GM21367 (cell line): ENCODE data around the gene ADM.
"Not testable (repeated sequence)": the region's sequence is repeated elsewhere in the genome, so short reads cannot be mapped to it uniquely, and the experiment has no call there.

Experiments used
- ATAC-seq: cut with Tn5 transposase; IDR thresholded peaks from one replicate; pipeline ENCODE4 v1.9.1; 2021; ENCODE audit not compliant: unreplicated experiment

ADM gene, protein sequence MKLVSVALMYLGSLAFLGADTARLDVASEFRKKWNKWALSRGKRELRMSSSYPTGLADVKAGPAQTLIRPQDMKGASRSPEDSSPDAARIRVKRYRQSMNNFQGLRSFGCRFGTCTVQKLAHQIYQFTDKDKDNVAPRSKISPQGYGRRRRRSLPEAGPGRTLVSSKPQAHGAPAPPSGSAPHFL

DNA sequence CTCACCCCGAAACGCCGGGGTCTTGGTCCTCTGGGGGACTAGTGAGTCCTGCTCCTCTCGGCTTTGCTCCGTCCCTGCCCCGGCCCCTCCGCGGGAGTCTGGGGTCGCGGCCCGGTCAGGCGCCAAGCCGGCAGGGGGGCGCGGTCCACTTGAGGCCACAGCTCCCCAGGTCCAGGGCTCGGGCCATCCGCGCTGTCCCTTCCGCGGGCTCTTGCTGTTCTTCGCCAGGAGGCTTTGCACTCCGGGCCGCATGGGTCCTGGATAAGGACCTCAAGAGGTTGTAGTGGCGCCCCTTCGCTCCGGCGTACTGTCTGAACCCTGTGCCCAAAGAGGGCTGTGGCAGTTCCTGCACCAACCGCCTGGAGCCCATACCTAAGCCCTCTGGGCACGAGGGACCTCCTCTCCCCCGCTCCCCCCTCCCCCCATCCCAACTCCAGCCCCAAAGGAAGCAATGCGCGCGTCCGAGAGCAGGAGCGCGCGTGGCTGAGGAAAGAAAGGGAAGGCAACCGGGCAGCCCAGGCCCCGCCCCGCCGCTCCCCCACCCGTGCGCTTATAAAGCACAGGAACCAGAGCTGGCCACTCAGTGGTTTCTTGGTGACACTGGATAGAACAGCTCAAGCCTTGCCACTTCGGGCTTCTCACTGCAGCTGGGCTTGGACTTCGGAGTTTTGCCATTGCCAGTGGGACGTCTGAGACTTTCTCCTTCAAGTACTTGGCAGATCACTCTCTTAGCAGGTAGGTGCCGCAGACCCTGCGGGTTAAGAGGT, at the start of gene ADM:
Gene ADM (plus strand): TSS at position 579 of the 767 bp plus-strand sequence. CDS start 628 bp downstream, outside the sequence.
- no peak for ATAC-seq

DNA sequence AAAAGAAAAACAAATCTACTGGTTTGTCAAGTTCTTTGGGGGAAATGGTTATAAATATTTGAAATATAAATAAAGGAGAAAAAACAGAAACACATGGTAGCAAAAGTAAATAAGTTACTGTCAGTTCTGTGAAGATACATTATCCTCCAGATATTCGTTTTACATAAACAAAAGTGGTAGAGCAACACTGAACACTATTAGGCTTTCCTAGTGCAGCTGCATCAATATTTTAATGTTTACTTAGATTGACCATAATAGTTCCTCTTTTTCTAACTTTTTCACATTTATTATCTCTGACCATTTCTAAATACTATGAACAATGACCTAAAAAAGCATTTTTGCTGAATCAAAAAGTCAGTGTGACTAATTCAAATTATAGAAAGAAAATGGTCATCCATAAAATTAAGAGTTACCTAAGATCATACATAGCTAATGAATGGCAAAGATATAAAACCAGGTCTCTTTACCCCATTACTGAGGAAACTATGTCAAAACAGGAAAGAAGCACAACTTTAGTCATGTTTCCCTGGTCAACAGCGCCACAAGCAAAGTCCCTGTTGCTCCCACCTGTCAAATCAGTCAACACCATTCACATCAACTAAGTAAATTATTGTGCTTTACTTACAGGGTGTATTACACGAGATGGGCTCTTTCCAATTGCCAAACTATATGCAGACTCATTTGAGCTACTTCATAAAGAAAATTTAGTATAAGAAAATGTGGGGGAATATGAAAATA, 49.3 kb upstream of the ADM start:
- ATAC-seq: no peak

DNA sequence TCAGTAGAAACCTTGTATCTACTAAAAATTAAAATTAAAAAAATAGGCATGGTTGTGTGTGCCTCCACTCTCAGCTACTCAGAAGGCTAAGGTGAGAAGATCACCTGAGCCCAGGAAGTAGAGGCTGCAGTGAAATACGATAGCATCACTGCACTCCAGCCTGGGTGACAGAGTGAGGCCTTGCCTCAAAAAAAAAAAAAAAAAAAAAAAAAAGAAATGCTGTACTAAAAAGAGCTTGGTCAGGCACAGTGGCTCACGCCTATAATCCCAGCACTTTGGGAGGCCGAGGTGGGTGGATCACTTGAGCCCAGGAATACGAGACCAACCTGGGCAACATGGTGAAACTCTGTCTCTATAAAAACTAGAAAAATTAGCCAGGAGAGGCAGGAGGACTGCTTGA, 47.4 kb upstream of the ADM start:
- ATAC-seq: no peak

DNA sequence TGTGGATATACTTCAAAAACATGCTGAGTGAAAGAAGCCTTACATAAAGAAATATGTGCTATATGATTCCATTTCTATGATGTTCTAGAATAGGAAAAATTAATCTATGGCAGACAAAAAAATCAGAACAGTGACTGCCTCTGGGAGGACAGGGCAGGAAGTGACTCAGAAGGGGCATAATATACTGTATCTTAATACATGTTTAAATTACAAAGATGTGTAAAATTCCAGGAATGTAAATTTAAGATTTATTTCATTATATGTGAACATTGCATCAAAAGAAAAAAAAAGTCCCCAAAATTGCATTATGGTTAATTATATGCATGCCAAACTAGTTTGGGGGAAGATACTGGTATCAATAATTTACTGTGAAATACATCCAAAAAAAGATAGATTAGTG, 43.1 kb upstream of the ADM start:
- no peak for ATAC-seq

DNA sequence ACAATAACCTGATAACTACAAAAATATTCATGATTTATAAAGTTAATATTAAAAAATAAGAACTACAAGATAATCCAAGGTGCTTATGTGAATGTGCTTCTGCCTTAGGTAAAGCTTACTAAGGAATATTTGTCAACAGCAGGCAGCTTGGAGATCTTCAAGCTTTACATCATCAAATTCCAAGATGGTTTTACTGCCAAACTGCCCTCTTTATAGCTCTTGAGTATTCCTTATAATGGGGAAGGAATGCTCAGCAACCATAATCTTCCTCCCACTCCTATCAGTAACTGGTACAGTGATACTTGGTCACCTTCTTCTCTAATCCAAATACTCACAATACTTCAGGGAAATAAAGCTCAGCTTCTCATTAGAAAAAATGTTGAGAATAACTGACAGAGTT, 40.9 kb upstream of the ADM start:
- no peak for ATAC-seq

DNA sequence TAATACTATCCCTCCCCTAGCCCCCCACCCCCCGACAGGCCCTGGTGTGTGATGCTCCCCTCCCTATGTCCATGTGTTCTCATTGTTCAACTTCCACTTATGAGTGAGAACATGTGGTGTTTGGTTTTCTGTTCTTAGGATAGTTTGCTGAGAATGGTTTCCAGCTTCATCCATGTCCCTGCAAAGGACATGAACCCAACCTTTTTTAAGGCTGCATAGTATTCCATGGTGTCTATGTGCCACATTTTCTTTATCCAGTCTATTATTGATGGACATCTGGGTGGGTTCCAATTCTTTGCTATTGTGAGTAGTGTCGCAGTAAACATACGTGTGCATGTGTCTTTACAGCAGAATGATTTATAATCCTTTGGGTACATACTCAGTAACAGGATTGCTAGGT, 40.2 kb upstream of the ADM start:
- not testable (repeated sequence) for ATAC-seq

DNA sequence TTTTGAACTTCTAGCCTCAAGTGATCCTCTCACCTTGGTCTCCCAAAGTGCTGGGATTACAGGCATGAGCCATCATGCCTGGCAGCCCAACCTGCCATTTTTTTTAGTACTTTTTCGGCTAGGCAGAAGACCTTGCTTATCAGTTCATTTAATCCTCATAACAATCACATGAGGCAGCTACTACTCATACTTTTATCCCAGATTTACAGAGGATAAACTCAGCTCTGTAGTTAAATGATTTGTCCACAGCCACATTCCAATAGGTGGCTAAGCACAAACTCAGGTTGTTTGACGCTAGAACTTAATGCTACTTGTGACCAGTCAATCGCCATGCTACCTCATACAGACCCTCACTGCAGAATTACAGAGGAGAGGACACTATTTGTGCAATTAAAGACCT, 38.9 kb upstream of the ADM start:
- ATAC-seq: no peak

DNA sequence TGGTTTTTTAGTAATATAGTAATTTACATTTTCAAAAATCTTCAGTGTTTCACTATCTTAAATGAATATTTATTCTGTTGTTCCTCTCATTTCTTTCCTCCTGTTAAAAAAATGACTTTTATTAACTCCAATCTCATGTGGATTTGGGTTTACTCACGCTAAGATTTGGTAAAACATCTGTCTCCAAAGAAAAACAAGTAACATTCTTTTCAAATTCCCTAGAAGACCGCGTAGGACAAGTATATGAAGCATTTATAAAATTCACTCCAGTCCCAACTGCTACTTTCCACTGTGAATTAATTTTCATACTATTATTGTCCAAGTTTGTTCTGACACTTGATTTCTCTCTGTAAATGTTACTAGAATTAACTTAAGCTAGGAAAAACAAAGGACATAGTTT, 37.1 kb upstream of the ADM start:
- ATAC-seq: no peak

DNA sequence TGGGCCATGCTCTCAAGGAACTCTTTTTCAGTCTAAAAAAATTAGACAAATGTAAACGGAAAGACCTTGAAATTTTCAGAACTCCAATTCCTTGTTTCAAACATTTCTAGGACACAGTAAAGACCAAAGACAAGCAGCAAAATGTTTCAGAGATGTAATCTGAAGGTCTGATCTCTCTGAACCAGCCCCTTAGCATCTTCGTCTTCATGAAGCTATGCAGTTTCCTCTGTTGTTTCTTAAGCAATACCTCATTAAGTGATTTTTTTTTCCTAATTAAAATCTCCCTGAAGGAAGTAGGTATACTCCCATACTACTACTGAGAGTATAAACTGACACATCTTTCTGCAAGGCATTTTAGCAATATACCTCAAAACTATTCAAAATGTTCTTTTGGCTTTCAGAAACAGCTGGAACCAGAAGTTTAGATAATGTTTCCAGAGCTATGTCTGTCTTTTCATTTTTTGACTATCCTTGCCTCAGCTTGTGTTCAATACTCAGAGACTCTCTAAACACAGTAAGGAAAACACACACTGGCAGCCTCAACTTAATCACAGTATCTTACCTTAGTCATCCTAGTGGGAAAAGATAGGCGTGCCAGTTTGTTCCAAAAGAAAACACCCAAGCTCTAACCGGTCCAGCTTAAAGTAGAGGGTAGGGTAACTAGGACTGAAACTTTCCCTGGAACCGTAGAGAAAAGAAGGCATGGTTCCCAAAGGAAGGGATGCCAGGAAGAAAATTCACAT, 36.0 kb upstream of the ADM start:
- ATAC-seq: no peak

DNA sequence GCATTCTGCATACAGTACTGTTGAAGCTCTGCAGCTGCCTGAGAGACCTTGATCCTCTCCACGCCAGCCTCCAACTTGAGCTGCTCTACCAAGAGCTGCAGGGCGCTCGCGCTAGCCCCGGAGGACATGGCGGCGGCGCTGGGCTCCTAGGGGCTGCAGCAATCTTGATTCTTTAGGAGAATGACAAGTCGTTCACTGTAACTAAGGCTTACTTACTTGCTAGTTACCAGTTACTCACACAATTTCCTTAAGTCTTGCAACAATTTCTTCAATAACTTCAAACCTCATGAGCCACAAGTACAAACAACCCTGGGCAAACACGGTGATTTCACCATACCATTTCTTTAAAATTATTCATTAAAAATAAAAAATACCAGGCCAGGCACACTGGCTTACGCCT, 32.7 kb upstream of the ADM start:
- ATAC-seq: no peak

DNA sequence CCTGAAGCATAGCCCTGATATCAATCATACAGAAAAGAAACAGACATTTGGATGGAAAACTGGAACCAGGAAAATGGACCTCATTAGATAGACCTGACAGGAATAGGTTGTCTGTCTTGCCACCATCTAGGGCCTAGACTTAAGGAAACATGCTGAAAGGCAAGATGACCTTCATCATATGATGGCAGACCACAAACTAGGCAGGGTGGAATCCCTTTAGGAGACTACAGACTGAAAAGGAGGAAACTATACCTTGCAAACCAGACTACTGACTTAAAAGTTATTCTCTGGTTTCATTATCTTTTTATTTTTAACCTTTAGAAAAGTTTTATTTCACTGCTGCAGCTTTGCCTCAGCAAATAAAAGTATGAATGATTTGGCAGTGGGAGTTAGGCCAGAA, 31.1 kb upstream of the ADM start:
- ATAC-seq: no peak

DNA sequence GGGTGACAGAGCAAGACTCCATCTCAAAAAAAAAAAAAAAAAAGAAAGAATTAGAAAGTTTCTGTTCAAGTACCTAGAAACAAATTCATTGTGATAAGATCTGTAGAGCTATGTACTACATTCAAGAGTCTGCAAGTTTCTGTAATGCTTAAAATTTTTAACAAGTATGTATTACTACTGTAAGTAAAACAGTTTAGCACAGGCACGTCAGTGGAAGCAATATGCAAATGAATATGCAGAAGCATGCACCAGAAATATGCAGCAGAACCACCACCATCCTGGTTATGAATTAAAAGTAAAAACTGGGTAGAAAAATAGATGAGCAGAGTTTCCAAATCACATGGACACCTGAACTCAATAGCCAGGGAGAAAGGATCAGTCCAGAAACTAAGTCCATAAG, 30.1 kb upstream of the ADM start:
- ATAC-seq: no peak

DNA sequence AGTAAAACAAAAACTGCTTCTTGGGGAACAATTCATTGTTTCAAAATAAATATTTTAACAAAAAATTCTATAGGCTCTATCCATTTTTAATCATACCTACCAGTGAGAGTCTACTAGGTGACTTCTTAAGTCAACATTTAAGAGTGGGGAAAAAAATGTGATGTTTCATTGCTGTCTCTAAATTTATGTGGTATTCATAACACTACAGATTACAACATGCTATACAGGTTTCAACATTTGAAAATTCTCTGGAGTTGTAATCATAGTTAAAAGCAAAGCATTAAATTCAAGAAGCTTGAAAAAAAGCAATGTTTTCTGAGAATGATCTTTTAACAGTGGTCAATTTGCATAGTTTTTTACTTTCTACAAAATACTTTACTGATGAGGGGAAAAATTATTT, 29.2 kb upstream of the ADM start:
- no peak for ATAC-seq

DNA sequence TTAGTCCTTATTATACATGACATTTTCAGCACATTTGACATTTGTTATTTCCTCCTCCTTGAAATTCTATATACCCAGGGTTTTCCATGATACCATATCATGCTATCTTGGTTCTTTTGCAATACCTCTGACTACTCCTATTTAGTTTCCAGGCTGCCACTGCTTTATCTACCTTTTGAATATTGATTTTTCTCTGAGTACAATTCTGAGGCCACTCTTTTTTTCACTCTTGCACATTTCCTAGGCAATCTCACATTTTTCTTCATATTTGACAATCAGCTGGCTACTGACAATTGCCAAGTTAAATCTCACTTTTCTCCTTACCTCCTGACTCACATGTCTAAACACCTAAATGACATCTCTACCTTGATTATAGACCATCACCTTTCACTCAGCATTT, 22.8 kb upstream of the ADM start:
- ATAC-seq: no peak

DNA sequence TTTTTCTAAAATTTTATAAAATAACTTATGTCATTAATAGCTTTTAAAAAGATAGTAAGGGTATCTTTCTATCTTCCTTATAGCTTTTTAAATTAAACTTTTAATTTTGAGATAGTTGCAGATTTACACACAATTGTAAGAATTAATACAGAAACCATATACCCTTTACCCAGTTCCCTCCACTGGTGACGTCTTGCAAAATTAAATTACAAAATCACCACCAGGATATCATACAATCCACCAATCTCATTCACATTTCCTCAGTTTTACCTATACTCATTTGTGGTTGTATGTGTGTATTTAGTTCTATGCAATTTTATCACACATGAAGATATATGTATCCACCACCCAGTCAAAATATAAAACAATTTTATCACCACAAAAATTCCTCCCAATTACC, 20.9 kb upstream of the ADM start:
- no peak for ATAC-seq

DNA sequence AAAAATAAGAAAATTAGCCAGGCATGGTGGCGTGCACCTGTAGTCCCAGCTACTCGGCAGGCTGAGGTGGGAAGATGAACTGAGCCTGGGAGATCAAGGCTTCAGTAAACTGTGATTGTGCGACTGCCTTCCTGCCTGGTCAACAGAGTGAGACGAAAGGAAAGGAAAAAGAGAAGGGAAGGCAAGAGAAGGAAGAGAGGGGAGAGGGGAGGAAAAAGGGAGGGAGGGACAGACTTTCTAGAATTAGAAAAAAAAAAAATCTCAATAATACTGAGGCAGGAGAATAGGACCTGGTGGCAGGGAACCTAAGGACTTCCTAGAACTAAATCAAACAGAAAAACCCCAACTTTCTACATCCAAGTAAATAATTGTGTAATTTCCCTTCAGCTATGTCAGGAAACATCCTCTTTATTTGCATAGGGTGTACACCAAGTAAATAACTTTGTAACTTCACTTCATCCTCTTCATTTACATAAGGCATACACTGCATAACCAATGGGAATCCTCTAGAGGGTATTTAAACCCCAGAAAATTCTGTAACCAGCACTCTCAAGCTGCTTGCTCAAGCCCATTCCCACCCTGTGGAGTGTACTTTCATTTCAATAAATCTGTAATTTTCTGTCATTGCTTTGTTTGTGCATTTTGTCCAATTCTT, 19.6 kb upstream of the ADM start:
- ATAC-seq: no peak

DNA sequence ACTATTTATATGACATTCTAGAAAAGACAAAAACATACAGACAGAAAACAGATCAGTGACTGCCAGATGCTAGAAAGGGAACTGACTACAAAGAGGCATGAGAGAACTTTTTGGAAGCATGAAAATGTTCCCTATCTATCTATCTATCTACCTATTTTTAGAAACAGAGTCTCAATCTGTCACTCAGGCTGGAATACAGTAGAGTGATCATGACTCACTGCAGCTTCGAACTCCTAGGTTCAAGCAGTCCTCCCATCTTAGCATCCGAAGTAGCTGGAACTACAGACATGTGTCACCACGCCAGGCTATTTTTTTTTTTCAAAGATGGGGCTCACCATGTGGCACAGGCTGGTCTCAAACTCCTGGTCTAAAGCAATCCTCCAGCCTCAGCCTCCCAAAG, 17.7 kb upstream of the ADM start:
- ATAC-seq: no peak

DNA sequence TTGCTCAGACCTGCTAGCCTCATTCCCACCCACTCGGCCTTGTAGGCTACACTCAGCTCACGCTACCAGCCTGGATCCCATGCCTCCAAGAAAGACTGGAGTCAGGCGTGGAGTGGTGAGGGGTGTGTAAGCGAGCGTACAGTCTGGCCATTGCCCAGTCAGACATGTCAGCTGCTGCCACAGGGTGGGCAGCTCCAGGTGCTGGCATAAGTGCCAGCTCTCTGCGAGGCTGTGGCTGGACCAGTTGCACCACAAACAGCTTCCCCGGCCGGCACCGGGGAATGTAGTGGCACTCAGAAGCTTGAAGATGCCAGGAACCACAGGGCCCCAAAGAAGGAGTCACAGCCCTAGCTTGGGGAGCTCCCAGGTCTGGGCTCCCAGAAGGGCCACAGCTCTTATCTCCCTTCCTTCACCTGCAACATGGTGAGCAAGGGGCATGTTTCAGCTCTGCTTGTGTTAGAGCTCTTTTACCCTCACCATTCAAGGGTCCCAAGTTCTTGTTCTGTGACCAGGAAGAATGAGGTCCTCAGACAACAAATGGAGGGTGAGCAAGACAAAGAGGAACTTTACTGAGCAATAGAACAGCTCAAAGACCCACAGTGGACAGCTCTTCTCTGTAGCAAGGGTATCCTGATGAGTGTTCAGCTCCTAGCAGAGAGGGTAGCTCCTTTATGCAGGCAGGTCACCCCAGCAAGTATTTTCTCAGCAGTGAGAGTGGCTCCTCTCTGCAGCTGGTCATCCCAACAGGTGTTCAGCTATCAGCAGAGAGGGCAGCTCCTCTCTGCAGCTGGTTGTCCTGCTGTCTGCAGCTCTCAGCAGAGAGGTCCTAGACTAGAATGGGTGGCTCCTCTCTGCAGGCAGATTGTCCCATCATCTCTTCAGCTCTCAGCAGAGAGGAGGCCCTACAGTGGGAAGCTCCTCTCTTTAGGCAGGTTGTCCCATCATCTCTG, 16.8 kb upstream of the ADM start:
- no peak for ATAC-seq

DNA sequence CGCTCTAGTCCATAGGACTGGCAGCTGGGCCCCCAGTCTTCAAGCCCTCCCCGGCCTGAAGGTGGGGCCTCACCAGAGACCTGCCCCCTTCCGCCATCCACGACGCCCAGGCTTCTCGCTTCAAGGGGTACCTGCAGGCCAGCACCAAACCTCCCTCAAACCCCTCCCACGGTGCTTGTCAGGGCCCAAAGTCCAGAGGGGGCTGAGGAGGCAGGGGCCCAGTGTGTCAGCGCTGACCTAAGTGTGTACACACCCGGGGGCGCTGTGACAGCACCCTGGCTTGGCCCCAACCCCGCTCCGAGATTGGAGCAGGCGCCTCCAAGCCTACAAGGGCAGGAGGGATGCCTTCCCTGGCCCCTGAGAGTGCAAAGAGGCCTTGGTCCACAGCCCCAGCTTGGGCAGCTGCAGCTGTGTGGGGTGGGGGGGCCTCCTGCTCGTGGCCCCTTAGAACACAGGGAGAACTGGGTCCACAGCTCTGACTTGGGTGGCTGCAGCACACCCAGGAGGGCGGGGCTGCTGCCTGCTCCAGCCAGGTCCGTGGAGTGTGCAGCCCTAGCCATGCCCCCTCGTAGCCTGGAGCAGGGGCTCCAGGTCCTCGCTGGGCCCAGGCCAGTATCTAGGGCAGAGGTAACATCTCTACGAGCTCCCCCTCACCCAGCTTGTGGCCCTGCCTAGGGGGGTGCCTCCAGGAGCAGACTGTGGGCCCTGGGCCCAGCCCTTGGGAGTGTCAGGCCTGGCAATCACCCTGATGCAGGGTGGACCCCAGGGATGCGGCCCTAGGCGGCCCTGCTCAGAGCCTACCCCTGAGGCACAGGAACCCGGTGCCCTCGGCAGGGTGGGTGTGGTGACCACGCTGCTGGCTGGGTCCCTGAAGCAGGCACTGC, 15.8 kb upstream of the ADM start:
- no peak for ATAC-seq
